NCI-H2171 (cell line): Measurements from ENCODE around the gene CPLX1.

Experiments used
- DNase-seq: peaks from one replicate; lab custom pipeline; 2025; lab: John Stamatoyannopoulos, UW

Gene CPLX1

DNA sequence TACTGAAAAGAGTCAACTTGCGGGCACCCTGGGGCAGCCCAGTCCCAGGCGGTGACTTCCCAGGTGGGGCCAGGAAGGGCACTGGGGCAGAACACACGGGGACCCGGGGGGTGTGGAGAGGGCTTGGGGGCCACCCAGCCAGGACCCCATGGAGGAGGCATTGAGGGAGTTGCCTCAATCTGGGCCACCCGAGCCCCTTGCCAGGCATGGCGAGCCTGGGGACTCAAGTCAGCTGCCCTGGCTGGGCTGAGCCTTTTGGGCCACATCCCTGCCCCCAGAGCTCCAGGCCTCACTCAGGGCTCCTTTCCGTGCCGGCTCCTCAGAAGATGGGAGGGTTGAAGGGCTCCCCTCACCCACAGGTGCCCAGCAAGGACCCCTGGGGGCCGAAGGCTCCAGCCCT, 6.6 kb upstream of the CPLX1 start:
- no peak for DNase-seq

- DNase-seq: no peak
These were observed 6.2 kb upstream of the CPLX1 start for GRCh38 chr4:832108-832507.

DNA sequence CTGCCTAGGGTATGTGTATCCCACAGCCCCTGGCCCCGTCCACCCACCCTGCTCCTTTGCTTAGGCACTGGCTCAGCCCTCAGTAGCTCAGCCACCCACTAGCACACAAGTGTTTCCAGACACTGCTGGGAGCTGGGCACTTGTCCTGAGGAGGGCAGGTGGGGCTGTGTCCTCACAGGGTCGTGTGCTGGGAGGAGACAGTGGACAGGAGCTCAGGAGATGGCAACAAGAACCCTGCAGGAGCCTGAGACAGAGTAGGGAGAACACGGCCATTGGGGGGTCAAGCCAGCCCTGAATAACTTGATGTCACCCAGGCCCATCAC, 5.5 kb upstream of the CPLX1 start:
- no peak for DNase-seq

GRCh38 chr4:830601-831482, 4.9 kb upstream of the CPLX1 start:
- DNase-seq: no peak

DNA sequence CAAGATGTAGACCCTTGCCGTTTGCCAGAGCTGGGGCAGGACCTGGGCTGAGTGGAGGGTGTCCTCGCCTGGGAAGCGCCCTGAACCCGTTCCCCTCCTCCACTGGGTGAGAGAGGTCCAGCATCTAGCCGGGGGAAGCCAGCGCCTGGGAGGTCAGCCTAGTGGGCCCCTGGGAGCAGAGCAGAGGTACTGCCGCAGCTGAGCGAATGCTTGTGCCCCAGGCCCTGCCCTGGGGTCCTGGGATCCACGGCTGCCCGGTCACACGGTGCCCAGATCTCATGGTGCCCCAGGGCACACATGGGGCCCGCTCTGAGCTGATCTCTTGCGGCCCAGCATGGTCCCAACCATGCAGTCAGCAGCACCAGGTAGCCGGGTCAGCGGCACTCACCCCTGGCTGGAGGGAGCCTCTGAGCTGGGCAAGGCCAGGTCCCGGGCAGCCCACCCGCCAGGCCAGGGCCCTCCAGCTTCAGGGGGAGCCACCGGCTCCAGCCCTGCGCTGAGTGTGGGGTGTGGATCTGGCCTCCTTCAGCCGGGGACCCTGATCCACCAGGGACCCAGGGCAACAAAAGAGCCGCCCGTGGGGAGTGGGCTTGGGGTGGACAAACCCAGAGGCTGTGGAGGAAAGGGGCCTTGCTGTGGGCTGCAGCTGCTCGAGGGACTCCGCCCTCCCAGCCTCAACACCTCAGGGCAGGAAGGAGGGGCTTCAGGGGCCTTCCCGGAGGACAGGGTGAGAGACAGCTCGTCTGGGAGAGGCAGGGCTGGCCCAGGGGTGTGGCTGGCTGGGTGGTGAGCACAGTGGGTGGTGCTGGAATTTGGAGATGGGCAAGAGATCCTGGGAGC, 4.1 kb upstream of the CPLX1 start:
- no peak for DNase-seq

DNA sequence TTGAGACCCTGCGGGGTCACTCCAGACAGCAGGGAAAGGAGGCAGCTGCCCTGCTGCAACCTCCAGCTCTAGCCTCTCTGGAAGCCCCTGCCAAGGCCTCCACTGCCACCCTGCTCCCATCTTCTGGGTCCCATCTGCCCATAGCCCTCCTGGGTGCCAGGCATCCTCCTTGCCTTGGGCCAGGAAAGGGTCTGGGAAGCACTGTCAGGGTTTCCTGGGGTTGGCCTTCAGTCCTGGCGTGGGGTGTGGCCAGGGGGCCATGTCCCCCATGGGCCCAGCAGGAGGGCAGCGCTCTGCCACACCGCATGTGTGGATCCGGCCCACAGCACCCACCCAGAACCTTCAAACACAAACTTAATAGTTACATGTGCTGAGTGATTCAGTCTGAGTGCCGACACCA, 3.4 kb upstream of the CPLX1 start:
- DNase-seq: no peak

DNA sequence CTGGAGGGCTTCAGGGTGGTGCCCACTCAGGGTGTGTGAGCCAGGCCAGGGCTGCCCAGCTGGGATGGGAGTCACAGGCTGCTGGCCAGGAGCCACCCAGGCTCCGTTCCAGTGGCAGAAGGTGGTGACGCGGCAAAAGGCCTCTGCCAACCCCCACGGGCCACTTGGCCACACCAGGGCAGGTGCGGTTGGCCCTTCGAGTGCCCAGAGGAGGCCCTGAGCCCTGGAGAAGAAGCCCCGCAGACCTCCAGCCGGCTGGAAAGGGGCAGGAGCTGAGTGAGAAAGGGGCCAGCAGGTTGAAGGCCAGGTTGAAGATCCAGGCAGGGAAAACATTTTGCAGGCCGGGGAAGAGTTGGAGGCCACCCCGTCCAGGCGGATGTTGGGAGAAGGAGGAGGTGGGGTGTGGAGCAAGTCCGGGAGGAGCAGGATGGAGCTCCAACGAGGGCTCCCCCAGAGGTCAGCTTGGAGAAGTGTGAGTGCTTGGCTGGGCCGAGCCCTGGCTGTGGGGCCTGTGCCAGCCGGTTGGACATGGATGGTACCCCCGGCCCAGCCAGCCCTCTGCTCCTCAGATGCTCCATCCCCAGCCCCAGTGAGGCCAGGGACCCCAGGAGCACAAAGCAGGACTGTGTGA, 2.8 kb upstream of the CPLX1 start:
- no peak for DNase-seq

GRCh38 chr4:827209-828081, 1.5 kb upstream of the CPLX1 start:
- no peak for DNase-seq

GRCh38 chr4:826508-827208, 729 bp upstream of the CPLX1 start:
- no peak for DNase-seq

GRCh38 chr4:825063-825970, 612 bp downstream of the CPLX1 start:
- no peak for DNase-seq

GRCh38 chr4:824461-825062, 1.4 kb downstream of the CPLX1 start:
- DNase-seq: no peak

DNA sequence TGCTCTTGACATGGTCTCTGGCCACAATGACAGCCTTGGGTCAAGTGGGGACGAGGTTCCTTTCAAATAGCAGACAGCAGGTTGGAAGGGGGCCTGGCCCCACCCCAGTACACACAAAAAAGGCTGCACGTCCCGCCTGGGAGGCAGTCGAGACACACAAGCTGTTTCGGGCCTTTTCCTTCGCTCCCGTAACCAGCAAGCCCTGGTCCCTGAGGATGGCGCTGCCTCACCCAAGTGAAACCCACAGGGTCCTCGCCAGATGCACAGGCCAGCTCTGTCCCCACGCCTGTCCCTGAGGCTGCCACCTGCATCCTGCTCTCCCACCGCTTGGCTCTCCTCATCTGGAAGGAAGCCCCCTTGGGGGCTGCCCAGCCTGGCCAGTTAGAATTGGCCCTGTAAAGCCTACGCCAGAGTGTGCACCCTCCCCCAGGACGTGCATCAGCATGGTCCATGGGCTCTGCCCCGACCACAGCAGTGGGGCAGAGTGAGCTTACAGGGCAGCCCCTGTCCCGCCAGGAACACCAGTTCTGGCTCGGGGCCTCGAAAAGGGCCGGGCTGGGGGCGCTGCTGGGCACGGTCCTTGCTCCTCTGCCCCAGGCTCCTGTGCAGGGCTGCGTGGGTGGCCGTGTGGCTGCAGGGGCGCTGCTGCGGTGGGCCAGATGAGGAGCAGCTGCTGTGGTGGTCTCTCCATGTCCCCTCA, 2.0 kb downstream of the CPLX1 start:
- DNase-seq: no peak

DNA sequence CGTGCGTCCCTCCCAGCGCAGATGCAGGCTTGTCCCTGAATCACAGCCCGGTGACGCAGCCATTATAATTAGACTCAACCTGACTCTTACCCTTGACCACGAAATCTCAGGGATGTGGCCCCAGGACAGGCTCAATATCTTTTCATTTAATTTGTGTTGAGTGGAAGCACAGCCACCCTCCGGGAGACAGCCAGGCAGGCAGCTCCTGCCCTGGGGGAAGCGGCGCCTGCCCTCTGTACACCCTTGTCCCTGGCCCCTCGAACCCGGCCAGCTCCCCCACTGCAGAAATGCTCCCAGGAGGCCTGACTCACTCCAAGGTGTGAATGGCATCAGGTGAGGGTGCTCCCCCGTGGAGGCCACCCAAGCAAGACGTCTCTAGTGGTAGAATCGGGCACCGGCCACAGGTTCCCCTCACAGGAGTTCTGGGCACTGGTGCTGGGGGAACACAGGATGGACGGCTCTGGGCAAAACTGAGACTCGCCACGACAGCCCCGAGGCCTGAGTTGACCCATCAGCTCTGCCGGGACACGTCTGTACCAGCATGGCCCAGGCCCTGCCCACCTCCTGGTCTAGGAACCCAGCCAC, 2.7 kb downstream of the CPLX1 start:
- DNase-seq: no peak

- DNase-seq: no peak
These were observed 3.4 kb downstream of the CPLX1 start for GRCh38 chr4:822361-823175.

- DNase-seq: no peak
These were observed 4.3 kb downstream of the CPLX1 start for GRCh38 chr4:821631-822030.

- DNase-seq: no peak
These were observed 4.7 kb downstream of the CPLX1 start for GRCh38 chr4:821181-821591.

DNA sequence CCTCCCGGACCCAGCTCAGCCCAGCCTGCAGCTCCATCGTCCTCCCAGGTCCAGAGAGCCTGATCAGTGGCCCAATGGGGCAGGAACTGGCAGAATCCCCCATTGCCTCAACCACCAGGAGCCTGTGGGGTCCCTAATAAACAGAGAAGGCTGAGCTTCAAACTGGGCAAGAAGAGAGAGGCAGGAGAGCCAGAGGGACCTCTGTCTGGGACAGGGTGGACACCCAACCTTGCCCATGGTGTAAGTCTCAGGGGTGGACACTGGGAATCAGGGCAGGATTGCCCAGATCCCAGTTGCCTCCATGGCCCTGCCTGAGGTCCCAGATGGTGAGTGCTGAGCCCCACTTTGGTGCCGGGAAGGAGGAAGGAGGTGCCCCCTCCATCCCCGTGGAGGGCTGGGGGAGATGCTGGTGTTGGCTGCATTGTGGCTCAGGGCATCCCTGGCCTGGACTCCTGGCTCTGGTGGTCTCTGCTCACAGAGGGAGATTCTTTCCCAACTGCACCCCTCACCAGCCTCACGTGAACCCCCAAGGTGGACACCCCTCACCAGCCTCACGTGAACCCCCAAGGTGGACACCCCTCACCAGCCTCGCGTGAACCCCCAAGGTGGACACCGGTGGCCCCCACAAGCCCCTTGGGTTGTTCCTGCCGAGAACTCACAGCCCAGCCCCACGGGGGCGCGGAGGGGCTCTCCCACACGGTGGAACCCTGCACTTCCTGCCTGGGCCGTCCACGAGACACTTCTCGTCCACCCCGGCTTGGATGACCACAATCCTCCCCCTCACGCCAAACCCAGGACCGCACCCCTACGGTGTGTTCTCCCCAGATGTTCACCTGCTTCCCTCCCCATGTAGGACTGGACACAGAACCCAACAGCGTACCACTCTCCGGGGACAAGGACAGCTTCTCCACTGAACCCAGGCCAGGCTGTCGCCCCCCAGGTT, 5.4 kb downstream of the CPLX1 start:
- no peak for DNase-seq
